ENCODE measurements around the gene NT5DC3. TPM values are rescaled to one million over a fixed set of nuclear protein-coding genes. Genes with fewer than 3 reads are reported as not detected.
A peak's percentile ranks its signal among the peaks of the same experiment; 100 is the strongest.

Gene NT5DC3
- polyA plus RNA-seq, 2 of the 4 experiments (the other 2 are of a cell fraction), result 5.2 to 5.6 TPM

GRCh38 chr12:103771466-103771865 lies 69.6 kb downstream of the NT5DC3 start (continued):
- TF ChIP-seq CHD4 (IDR thresholded peaks at IDR 0.05; ENCODE audit: borderline replicate concordance) (no peak), NPAS2 (CRISPR knock-in tag; IDR thresholded peaks at IDR 0.05; ENCODE audit: borderline replicate concordance) (no peak), EHF (CRISPR knock-in tag; IDR thresholded peaks at IDR 0.05) (no peak), HEYL (CRISPR knock-in tag; IDR thresholded peaks at IDR 0.05) (no peak), REST (IDR thresholded peaks at IDR 0.05) (no peak), SMC3 (IDR thresholded peaks at IDR 0.05) (peak; percentile 90), MYC (IDR thresholded peaks at IDR 0.05; ENCODE audit: borderline replicate concordance, low read length) (no peak), HOXB5 (CRISPR knock-in tag; IDR thresholded peaks at IDR 0.05) (no peak)

GRCh38 chr12:103769240-103769945 lies 71.6 kb downstream of the NT5DC3 start:
- Histone ChIP-seq H3K27ac (no peak overlapping the region), H3K4me3 (no peak overlapping the region), H3K4me2 (no peak overlapping the region), H3K4me1 (0 out of 3 replicates have a peak, but pooled peaks cover 3% of the 10 kb centered on the region), H3K9me3 (no peaks in the 10 kb centered on the region)
- POLR2A ChIA-PET, result no interaction called here
- CTCF ChIA-PET, result interaction anchor here (0.9 to 7.7 kb wide), 6 partner anchors 11 to 143 kb away, joined by 3 to 80 read pairs (median 14); no protein-coding TSS in a partner anchor
- WGBS (ENCODE audit: missing lambda C conversion rate), result 95% methylated on average over 8 of the region's 9 CpGs
- DNase-seq (ENCODE audit: low read depth in 1 of 2, low spot score in 1 of 2), result no peak
- FAIRE-seq, result no peak
- no peak for TF ChIP-seq POLR2AphosphoS2 (conservative IDR thresholded peaks at IDR 0.05; ENCODE audit: low read length)
- no peak for TF ChIP-seq JUN (IDR thresholded peaks at IDR 0.05)
- no peak for TF ChIP-seq KDM5A (IDR thresholded peaks at IDR 0.05)
- TF ChIP-seq CHD4 (IDR thresholded peaks at IDR 0.05; ENCODE audit: borderline replicate concordance), result no peak
- TF ChIP-seq HDAC2 (IDR thresholded peaks at IDR 0.05), result no peak
- TF ChIP-seq ATOH8 (CRISPR knock-in tag; IDR thresholded peaks at IDR 0.05; ENCODE audit: low read depth), result no peak
- TF ChIP-seq TP53 (CRISPR knock-in tag; IDR thresholded peaks at IDR 0.05), result no peak
- TF ChIP-seq RAD21 (conservative IDR thresholded peaks at IDR 0.05 in 1 of 2, IDR thresholded peaks at IDR 0.05 in 1 of 2), result no peak
- no peak for TF ChIP-seq ZC3H11A (IDR thresholded peaks at IDR 0.05)
- TF ChIP-seq RCOR1 (IDR thresholded peaks at IDR 0.05; ENCODE audit: low read depth, low read length), result no peak
- TF ChIP-seq CEBPB (IDR thresholded peaks at IDR 0.05), result no peak
- TF ChIP-seq FOSL2 (IDR thresholded peaks at IDR 0.05), result no peak
- no peak for TF ChIP-seq FOSL2 (CRISPR knock-in tag; IDR thresholded peaks at IDR 0.05)
- TF ChIP-seq NFE2L2 (conservative IDR thresholded peaks at IDR 0.05; ENCODE audit: low read length), result no peak
- no peak for TF ChIP-seq HOXB13 (CRISPR knock-in tag; IDR thresholded peaks at IDR 0.05; ENCODE audit: low read depth)
- TF ChIP-seq CTCF (IDR thresholded peaks at IDR 0.05), result no peak
- no peak for TF ChIP-seq SREBF2 (IDR thresholded peaks at IDR 0.05)
- TF ChIP-seq HES2 (IDR thresholded peaks at IDR 0.05), result no peak
- TF ChIP-seq HMGXB4 (CRISPR knock-in tag; IDR thresholded peaks at IDR 0.05; ENCODE audit: borderline replicate concordance), result no peak
- TF ChIP-seq GATA3 (IDR thresholded peaks at IDR 0.05; ENCODE audit: borderline replicate concordance), result no peak
- ATAC-seq, result peak; percentile 16 to 33; a peak in 3 of 6 replicates
